GM12878 (cell line): ENCODE measurements around the gene LRRC31. TPM values are rescaled to one million over a fixed set of nuclear protein-coding genes. Genes with fewer than 3 reads are reported as not detected.

ENCODE experiments used
- ATAC-seq: fragments of 200-7000 bp; cut with Tn5 transposase; 3 replicates; pipeline ENCODE4 v1.9.1; 2020; ENCODE audit warnings: mild to moderate bottlenecking, moderate library complexity
- BruUV-seq: library from RNA; stranded (reverse); fragments of 400-500 nt; replicated peaks from 2 replicates; lab custom pipeline; 2021; lab: Mats Ljungman, UMichigan
- CTCF ChIA-PET: fragments of 300-600 bp; sonication (Branson Sonifier 250); formaldehyde crosslinking; extraction: SDS; loops from one replicate; lab custom pipeline; 2021; ENCODE audit warnings: inconsistent platforms; lab: Yijun Ruan, JAX
- POLR2A ChIA-PET: fragments of 350-600 bp; formaldehyde crosslinking; extraction: SDS; loops from one replicate; lab custom pipeline; 2021; ENCODE audit warnings: inconsistent platforms; lab: Charles Lee
- RAD21 ChIA-PET: fragments of 300-600 bp; sonication (Branson Sonifier 250); formaldehyde crosslinking; loops from one replicate; lab custom pipeline; 2023; ENCODE audit warnings: antibody characterized with exemption; ENCODE audit not compliant: unreplicated experiment; lab: Charles Lee
- SMC1A ChIA-PET: fragments of 300-600 bp; sonication (Branson Sonifier 250); formaldehyde crosslinking; loops from one replicate; lab custom pipeline; 2023; ENCODE audit not compliant: unreplicated experiment, uncharacterized antibody; lab: Charles Lee
- DNase-seq: peaks from one replicate; pipeline ENCODE4 v3.0.0-alpha.2; 2011; ENCODE audit warnings: low read depth, low spot score
- FAIRE-seq: peaks from 3 replicates; lab custom pipeline; 2011; peaks lifted over from hg19 to GRCh38; lab: Jason Lieb, UNC
- H2AFZ ChIP-seq: 2 replicates; pipeline ENCODE4 v1.6.0; 2011; ENCODE audit warnings: low read depth, low read length, control low read depth; ENCODE audit not compliant: control insufficient read depth
- H3K27ac ChIP-seq: 2 replicates; pipeline ENCODE4 v1.5.1; 2011; ENCODE audit warnings: control low read depth; ENCODE audit not compliant: control insufficient read depth, insufficient read depth
- H3K27me3 ChIP-seq, 2 experiments: replicated peaks in 1 of 2; 2 replicates each; pipeline versions ENCODE4 v1.6.0 to v1.6.1; 2011; ENCODE audit warnings: low read length in 1 of 2; ENCODE audit not compliant: control insufficient read depth in 2 of 2, insufficient read depth in 2 of 2
- H3K36me3 ChIP-seq, 2 experiments: 2 replicates each; pipeline ENCODE4 v1.5.1; 2011; ENCODE audit warnings: low read length in 1 of 2; ENCODE audit not compliant: control insufficient read depth in 2 of 2, insufficient read depth in 2 of 2
- H3K4me1 ChIP-seq: 2 replicates; pipeline ENCODE4 v1.6.1; 2011; ENCODE audit warnings: mild to moderate bottlenecking, low read length, moderate library complexity, mixed read lengths; ENCODE audit not compliant: control insufficient read depth, insufficient read depth
- H3K4me2 ChIP-seq: 2 replicates; pipeline ENCODE4 v1.6.0; 2011; ENCODE audit warnings: control low read depth; ENCODE audit not compliant: control insufficient read depth, insufficient read depth
- H3K4me3 ChIP-seq: fragments of 200-600 bp; sonication (generic); 2 replicates; pipeline ENCODE4 v1.5.1; 2016
- H3K79me2 ChIP-seq: 2 replicates; pipeline ENCODE4 v1.6.0; 2011; ENCODE audit warnings: low read length; ENCODE audit not compliant: control insufficient read depth, insufficient read depth
- H3K9ac ChIP-seq: 2 replicates; pipeline ENCODE4 v1.8.0; 2011; ENCODE audit warnings: low read length, control low read depth, mixed read lengths; ENCODE audit not compliant: control insufficient read depth, insufficient read depth
- H3K9me3 ChIP-seq: replicated peaks from 3 replicates; pipeline ENCODE4 v1.5.1; 2011; ENCODE audit warnings: mild to moderate bottlenecking, low read length; ENCODE audit not compliant: control insufficient read depth, insufficient read depth
- H4K20me1 ChIP-seq: 2 replicates; pipeline ENCODE4 v1.6.0; 2011; ENCODE audit not compliant: control insufficient read depth, insufficient read depth
- EED ChIP-seq: sonication (generic); IDR thresholded peaks from 2 replicates; pipeline ENCODE4 v1.6.1; 2016; ENCODE audit warnings: antibody characterized with exemption, low read depth
- IRF4 ChIP-seq: IDR thresholded peaks from 2 replicates; pipeline ENCODE4 v1.6.1; 2011; ENCODE audit warnings: low read depth, low read length
- NFIC ChIP-seq: IDR thresholded peaks from 2 replicates; pipeline ENCODE4 v1.6.1; 2012; ENCODE audit warnings: low read depth, mild to moderate bottlenecking, inconsistent platforms, low read length, moderate library complexity
- PAX5 ChIP-seq: IDR thresholded peaks from 2 replicates; pipeline ENCODE4 v1.6.1; 2011; ENCODE audit warnings: low read depth, low read length, borderline replicate concordance
- PBX3 ChIP-seq: IDR thresholded peaks from 2 replicates; pipeline ENCODE4 v1.6.1; 2011; ENCODE audit warnings: mild to moderate bottlenecking, low read depth, low read length, moderate library complexity; ENCODE audit not compliant: insufficient replicate concordance
- PKNOX1 ChIP-seq: fragments of 450-650 bp; IDR thresholded peaks from 2 replicates; pipeline ENCODE4 v1.6.1; 2016; ENCODE audit warnings: mild to moderate bottlenecking
- PML ChIP-seq: IDR thresholded peaks from 2 replicates; pipeline ENCODE4 v1.6.1; 2012; ENCODE audit warnings: low read length, inconsistent platforms
- RELA ChIP-seq: fragments of 450-650 bp; IDR thresholded peaks from 2 replicates; pipeline ENCODE4 v1.8.0; 2014; ENCODE audit warnings: borderline replicate concordance; ENCODE audit not compliant: partially characterized antibody
- RUNX3 ChIP-seq: IDR thresholded peaks from 2 replicates; pipeline ENCODE4 v1.6.1; 2012; ENCODE audit warnings: low read length, inconsistent platforms
- TAF1 ChIP-seq: IDR thresholded peaks from 2 replicates; pipeline ENCODE4 v1.6.1; 2011; ENCODE audit warnings: mild to moderate bottlenecking, low read depth, low read length, borderline replicate concordance
- TCF12 ChIP-seq: IDR thresholded peaks from 2 replicates; pipeline ENCODE4 v1.6.1; 2011; ENCODE audit warnings: low read depth, mild to moderate bottlenecking, low read length
- TCF3 ChIP-seq: IDR thresholded peaks from 2 replicates; pipeline ENCODE4 v1.6.1; 2012; ENCODE audit warnings: low read depth, mild to moderate bottlenecking, low read length, borderline replicate concordance; ENCODE audit not compliant: insufficient read depth
- WRNIP1 ChIP-seq: IDR thresholded peaks from 2 replicates; pipeline ENCODE4 v1.6.1; 2011; ENCODE audit warnings: low read depth, low read length, improper control_type of control experiment, borderline replicate concordance
- ZNF207 ChIP-seq: fragments of 450-650 bp; IDR thresholded peaks from 2 replicates; pipeline ENCODE4 v1.6.1; 2014; ENCODE audit warnings: antibody characterized with exemption, mild to moderate bottlenecking, borderline replicate concordance
- WGBS: methylation state at CpG from one replicate; pipeline ENCODE4 v1.1.6; 2016; ENCODE audit warnings: low lambda C conversion rate; ENCODE audit not compliant: insufficient replicate concordance, insufficient coverage; ENCODE audit errors: missing lambda C conversion rate; 5-methylcytosine and 5-hydroxymethylcytosine counted together
- in situ Hi-C: fragments of 300-500 bp; cut with MboI; formaldehyde crosslinking; loops from 9 replicates; pipeline ENCODE4 v1.14.3; 2018; ENCODE audit warnings: mixed read lengths
- intact Hi-C: fragments of 100-400 bp; cut with micrococcal nuclease; formaldehyde crosslinking; loops from one replicate; pipeline ENCODE4 v1.14.2; 2022; ENCODE audit not compliant: unreplicated experiment
- polyA plus RNA-seq, 11 experiments: library from polyadenylated mRNA; depleted of rRNA in 4 of 11; unstranded in 6 of 11; stranded (reverse) in 5 of 11; fragments of >200 nt; fragmentation: Nextera tagmentation in 4 of 11; fragmentation: Illumina TruSeq in 1 of 11; extraction: Ambion mirVana in 4 of 11; extraction: Trizol in 1 of 11; gene quantifications; 1 replicate in 1 of 11; 2 replicates in 10 of 11; pipeline versions ENCODE4 v1.2.1 to v1.2.3, GENCODE V29; 2011 to 2016; ENCODE audit warnings: inconsistent platforms in 2 of 11, missing spikeins in 2 of 11, low read depth in 1 of 11
- total RNA-seq, 4 experiments: library from RNA; depleted of rRNA in 3 of 4; stranded (reverse); fragments of >200 nt in 3 of 4; fragmentation: Illumina TruSeq in 1 of 4; extraction: Trizol in 1 of 4; gene quantifications; 2 replicates each; pipeline versions ENCODE4 v1.2.1 to v1.2.3, GENCODE V29; 2013 to 2021
- TF ChIP-seq, protein P1 (sequence below): IDR thresholded peaks from 2 replicates; pipeline ENCODE4 v1.6.1; 2011; ENCODE audit warnings: low read depth, mild to moderate bottlenecking, low read length, moderate library complexity, borderline replicate concordance; ENCODE audit errors: extremely low read depth

The LRRC31 gene
- total and polyA plus RNA-seq, 10 of the 15 experiments (the other 5 are each of a cell fraction or from before 2014, with no cell fraction given) = 0.04 to 0.06 (median 0.06) TPM; not detected in 7

- no peak overlapping the region for H3K4me2 ChIP-seq
- FAIRE-seq (no peak), ATAC-seq (no peak), DNase-seq (no peak)
- peaks cover 0 to 3% of the 10 kb centered on the region in 2 experiments; a peak in 2 of 4 replicates for H3K27me3 ChIP-seq
- no peaks in the 10 kb centered on the region for H3K36me3 ChIP-seq
- no peak overlapping the region for H3K27ac ChIP-seq
- H2AFZ ChIP-seq = peak overlapping the region; percentile 10; the same call in 1 of the 2 replicates
- ChIA-PET SMC1A (interaction anchor here (0.8 to 4.2 kb wide), 3 partner anchors 8 to 79 kb away, joined by 3 to 14 read pairs (median 6); no protein-coding TSS in a partner anchor), RAD21 (interaction anchor here (0.6 to 1.3 kb wide), 3 partner anchors 29 to 501 kb away, joined by 3 read pairs; no protein-coding TSS in a partner anchor), POLR2A (no interaction called here), CTCF (interaction anchor here (0.9 to 1.0 kb wide), 2 partner anchors 19 to 21 kb away, joined by 3 read pairs; no protein-coding TSS in a partner anchor)
- TF ChIP-seq, protein P1, sequence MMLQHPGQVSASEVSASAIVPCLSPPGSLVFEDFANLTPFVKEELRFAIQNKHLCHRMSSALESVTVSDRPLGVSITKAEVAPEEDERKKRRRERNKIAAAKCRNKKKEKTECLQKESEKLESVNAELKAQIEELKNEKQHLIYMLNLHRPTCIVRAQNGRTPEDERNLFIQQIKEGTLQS = no peak
- TF ChIP-seq IRF4 (no peak), PML (no peak), WRNIP1 (no peak)
- intact Hi-C loops (no loop called here), in situ Hi-C loops (no loop called here)
- BruUV-seq = no TSS peak
- H3K4me3 ChIP-seq = no peak overlapping the region
- WGBS = 56% methylated on average over 3 of the region's 3 CpGs
- H4K20me1 ChIP-seq = no peaks in the 10 kb centered on the region
- H3K9ac ChIP-seq = no peak overlapping the region
- no peaks in the 10 kb centered on the region for H3K79me2 ChIP-seq
- peaks cover 30% of the 10 kb centered on the region for H3K4me1 ChIP-seq
- no peaks in the 10 kb centered on the region for H3K9me3 ChIP-seq
Observed at GRCh38 chr3:169842960-169843359, 26.8 kb downstream of the LRRC31 start.

- SMC1A ChIA-PET = no interaction called here
- in situ Hi-C loops (no loop called here), intact Hi-C loops (no loop called here)
- 1% methylated on average over 4 of the region's 4 CpGs for WGBS
- Histone ChIP-seq H3K9me3 (no peaks in the 10 kb centered on the region), H3K4me2 (peak overlapping the region; percentile 73), H4K20me1 (no peaks in the 10 kb centered on the region), H3K27ac (peak overlapping the region; percentile 64), H3K4me3 (peak overlapping the region; percentile 27; the same call in 1 of the 2 replicates), H3K9ac (0 out of 2 replicates have a peak overlapping the region, but pooled peaks have one; percentile 7), H2AFZ (peak overlapping the region; percentile 81), H3K36me3 (no peaks in the 10 kb centered on the region), H3K27me3 (peaks cover 0 to 3% of the 10 kb centered on the region in 2 experiments; a peak in 2 of 4 replicates), H3K79me2 (no peaks in the 10 kb centered on the region), H3K4me1 (peaks cover 24% of the 10 kb centered on the region)
- peak; percentile 83 for FAIRE-seq
- peak; percentile 63 for ATAC-seq
- CTCF ChIA-PET = interaction anchor here (1.1 kb wide), 1 partner anchor 22 kb away, joined by 7 read pairs; no protein-coding TSS in a partner anchor
- TF ChIP-seq TCF3 (peak; percentile 96), TCF12 (peak; percentile 95), PKNOX1 (0 out of 2 replicates have a peak, but pooled peaks have one; percentile 36), NFIC (peak; percentile 59; the same call in 1 of the 2 replicates), RUNX3 (peak; percentile 26; the same call in 1 of the 2 replicates), PBX3 (peak; percentile 76), PAX5 (peak; percentile 80; the same call in 1 of the 2 replicates), TAF1 (no peak), ZNF207 (no peak), RELA (no peak), EED (peak; percentile 67)
- POLR2A ChIA-PET = interaction anchor here (0.5 to 0.6 kb wide), 2 partner anchors 31 to 206 kb away, joined by 3 read pairs; no protein-coding TSS in a partner anchor
- RAD21 ChIA-PET = no interaction called here
- peak; percentile 34 for DNase-seq
- BruUV-seq = no TSS peak
Observed at GRCh38 chr3:169841171-169841570, 28.6 kb downstream of the LRRC31 start.
